KMS-11 (cell line): Measurements from ENCODE around the gene PRKCE.

Experiments used
- H2AFZ ChIP-seq: fragments of 200-600 bp; sonication (generic); 2 replicates; pipeline ENCODE4 v1.6.1; 2016; ENCODE audit warnings: antibody characterized with exemption, mixed run types, low read depth
- H3K27ac ChIP-seq: fragments of 200-600 bp; sonication (generic); 2 replicates; pipeline ENCODE4 v1.6.1; 2016; ENCODE audit warnings: mild to moderate bottlenecking, mixed run types
- H3K27me3 ChIP-seq: fragments of 200-600 bp; sonication (generic); 2 replicates; pipeline ENCODE4 v1.6.1; 2017; ENCODE audit warnings: mild to moderate bottlenecking, low read depth, mixed run types, moderate library complexity; ENCODE audit not compliant: insufficient read depth
- H3K36me3 ChIP-seq: fragments of 200-600 bp; sonication (generic); 2 replicates; pipeline ENCODE4 v1.6.1; 2017; ENCODE audit warnings: mild to moderate bottlenecking, mixed run types; ENCODE audit not compliant: insufficient read depth
- H3K4me1 ChIP-seq: fragments of 200-600 bp; sonication (generic); 2 replicates; pipeline ENCODE4 v1.6.1; 2016; ENCODE audit warnings: mild to moderate bottlenecking, low read depth, mixed run types; ENCODE audit not compliant: poor library complexity, severe bottlenecking
- H3K4me2 ChIP-seq: fragments of 200-600 bp; sonication (generic); 2 replicates; pipeline ENCODE4 v1.7.0; 2016; ENCODE audit warnings: mild to moderate bottlenecking, mixed run types
- H3K4me3 ChIP-seq: fragments of 200-600 bp; sonication (generic); IDR thresholded peaks from 2 replicates; pipeline ENCODE4 v1.6.1; 2017; ENCODE audit warnings: low read depth, low read length, mixed read lengths; ENCODE audit not compliant: insufficient read depth
- H3K79me2 ChIP-seq: fragments of 200-600 bp; sonication (generic); 2 replicates; pipeline ENCODE4 v1.6.1; 2016; ENCODE audit warnings: low read depth, mixed run types; ENCODE audit not compliant: insufficient read depth
- H3K9ac ChIP-seq: fragments of 200-600 bp; sonication (generic); 2 replicates; pipeline ENCODE4 v1.6.1; 2016; ENCODE audit warnings: mild to moderate bottlenecking, mixed run types
- H4K20me1 ChIP-seq: fragments of 200-600 bp; sonication (generic); 2 replicates; pipeline ENCODE4 v1.6.1; 2016; ENCODE audit warnings: mild to moderate bottlenecking, mixed run types; ENCODE audit not compliant: insufficient read depth
- CTCF ChIP-seq: fragments of 200-600 bp; sonication (generic); conservative IDR thresholded peaks from 2 replicates; pipeline ENCODE4 v1.6.1; 2017; ENCODE audit warnings: low read depth, mild to moderate bottlenecking, antibody characterized with exemption, low read length, moderate library complexity, mixed read lengths

PRKCE gene

GRCh38 chr2:45821558-45822271 is 170.2 kb downstream of the PRKCE start:
- TF ChIP-seq CTCF: no peak
- Histone ChIP-seq H3K4me2 (no peak overlapping the region), H3K4me1 (no peaks in the 10 kb centered on the region), H3K27me3 (no peaks in the 10 kb centered on the region), H3K79me2 (no peaks in the 10 kb centered on the region), H4K20me1 (no peaks in the 10 kb centered on the region), H3K9ac (no peak overlapping the region), H2AFZ (no peak overlapping the region), H3K27ac (no peak overlapping the region), H3K36me3 (no peaks in the 10 kb centered on the region), H3K4me3 (no peak overlapping the region)

GRCh38 chr2:45822272-45822630 is 170.8 kb downstream of the PRKCE start:
- H3K4me3 ChIP-seq: no peak overlapping the region
- no peaks in the 10 kb centered on the region for H3K36me3 ChIP-seq
- H3K27me3 ChIP-seq: no peaks in the 10 kb centered on the region
- H3K27ac ChIP-seq: no peak overlapping the region
- H3K9ac ChIP-seq: no peak overlapping the region
- H4K20me1 ChIP-seq: no peaks in the 10 kb centered on the region
- no peaks in the 10 kb centered on the region for H3K4me1 ChIP-seq
- no peak for TF ChIP-seq CTCF
- no peaks in the 10 kb centered on the region for H3K79me2 ChIP-seq
- H2AFZ ChIP-seq: no peak overlapping the region
- H3K4me2 ChIP-seq: no peak overlapping the region

- Histone ChIP-seq H3K36me3 (no peaks in the 10 kb centered on the region), H3K27me3 (no peaks in the 10 kb centered on the region), H3K4me2 (no peak overlapping the region), H3K9ac (no peak overlapping the region), H3K27ac (no peak overlapping the region), H2AFZ (no peak overlapping the region), H4K20me1 (no peaks in the 10 kb centered on the region), H3K79me2 (no peaks in the 10 kb centered on the region), H3K4me1 (no peaks in the 10 kb centered on the region), H3K4me3 (no peak overlapping the region)
- no peak for TF ChIP-seq CTCF
Measured at GRCh38 chr2:45823723-45824206, 172.3 kb downstream of the PRKCE start.

- no peak for TF ChIP-seq CTCF
- Histone ChIP-seq H2AFZ (no peak overlapping the region), H3K4me3 (no peak overlapping the region), H3K36me3 (no peaks in the 10 kb centered on the region), H3K9ac (no peak overlapping the region), H4K20me1 (no peaks in the 10 kb centered on the region), H3K27me3 (no peaks in the 10 kb centered on the region), H3K27ac (no peak overlapping the region), H3K4me1 (no peaks in the 10 kb centered on the region), H3K4me2 (no peak overlapping the region), H3K79me2 (no peaks in the 10 kb centered on the region)
Measured at GRCh38 chr2:45825001-45825651, 173.7 kb downstream of the PRKCE start.
